GM21717 (cell line): ENCODE results near the gene CLIP3.
"Not testable (repeated sequence)": the region's sequence is repeated elsewhere in the genome, so short reads cannot be mapped to it uniquely, and the experiment has no call there.

Experiments used
- ATAC-seq: cut with Tn5 transposase; IDR thresholded peaks from one replicate; pipeline ENCODE4 v1.9.1; 2021; ENCODE audit warnings: mild to moderate bottlenecking, moderate library complexity; ENCODE audit not compliant: unreplicated experiment

Gene CLIP3

GRCh38 chr19:35983177-35983576 is 49.5 kb downstream of the CLIP3 start:
- no peak for ATAC-seq

GRCh38 chr19:35980997-35981396 is 51.7 kb downstream of the CLIP3 start:
- not testable (repeated sequence) for ATAC-seq

- ATAC-seq: no peak
Measured at GRCh38 chr19:35978832-35979365, 53.8 kb downstream of the CLIP3 start.

DNA sequence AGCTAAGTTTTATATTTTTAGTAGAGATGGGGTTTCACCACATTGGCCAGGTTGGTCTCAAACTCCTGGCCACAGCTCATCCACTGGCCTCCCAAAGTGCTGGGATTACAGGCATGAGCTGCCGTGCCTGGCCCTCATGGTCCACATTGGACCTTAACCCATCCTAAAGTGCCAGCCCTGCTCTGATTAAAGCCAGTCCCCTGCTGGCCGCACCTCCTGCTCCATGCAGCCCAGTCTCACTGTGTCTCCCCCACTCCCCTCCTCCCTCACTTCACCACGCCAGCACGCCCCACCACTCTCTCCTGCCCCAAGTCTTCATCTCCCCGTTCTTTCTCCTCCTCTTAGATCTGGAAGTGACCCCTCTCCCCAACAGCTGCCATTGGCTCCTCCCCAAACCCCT is 54.4 kb downstream of the CLIP3 start:
- ATAC-seq: no peak

DNA sequence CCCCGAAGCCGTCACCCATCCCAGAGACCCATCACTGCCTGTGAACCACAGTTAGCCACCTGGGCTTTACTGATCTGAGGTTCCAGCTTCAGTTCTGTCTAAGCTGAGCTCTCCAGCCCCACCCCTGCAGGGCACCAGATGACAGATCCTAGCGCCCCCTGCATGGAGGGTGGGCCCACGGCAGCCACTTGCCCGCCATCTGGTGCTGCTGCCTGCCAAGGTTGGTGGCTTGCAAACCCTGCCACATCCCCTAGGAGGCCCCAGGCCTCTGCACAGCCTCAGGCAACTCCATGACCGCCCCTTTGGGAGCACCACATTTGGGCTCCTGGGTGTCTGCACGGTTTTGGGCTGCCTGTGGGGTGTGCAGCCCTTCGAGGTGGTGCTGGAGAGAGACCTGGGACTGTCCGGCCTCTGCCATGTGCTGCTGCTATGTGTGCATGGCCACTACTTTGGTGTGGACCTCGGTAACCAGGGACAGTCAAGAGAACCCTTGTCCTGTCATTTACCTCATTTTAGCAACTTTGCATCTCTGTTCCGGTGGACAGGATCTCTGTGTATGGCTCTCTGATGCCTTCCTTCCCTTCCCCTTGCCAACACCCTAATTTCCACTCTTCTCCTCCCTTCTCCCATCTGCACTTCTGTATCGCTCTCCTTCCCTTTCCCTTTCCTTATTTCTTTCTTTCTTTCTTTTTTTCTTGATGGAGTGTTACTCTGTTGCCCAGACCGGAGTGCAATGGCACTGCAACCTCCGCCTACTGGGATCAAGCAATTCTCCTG is 55.0 kb downstream of the CLIP3 start:
- no peak for ATAC-seq

DNA sequence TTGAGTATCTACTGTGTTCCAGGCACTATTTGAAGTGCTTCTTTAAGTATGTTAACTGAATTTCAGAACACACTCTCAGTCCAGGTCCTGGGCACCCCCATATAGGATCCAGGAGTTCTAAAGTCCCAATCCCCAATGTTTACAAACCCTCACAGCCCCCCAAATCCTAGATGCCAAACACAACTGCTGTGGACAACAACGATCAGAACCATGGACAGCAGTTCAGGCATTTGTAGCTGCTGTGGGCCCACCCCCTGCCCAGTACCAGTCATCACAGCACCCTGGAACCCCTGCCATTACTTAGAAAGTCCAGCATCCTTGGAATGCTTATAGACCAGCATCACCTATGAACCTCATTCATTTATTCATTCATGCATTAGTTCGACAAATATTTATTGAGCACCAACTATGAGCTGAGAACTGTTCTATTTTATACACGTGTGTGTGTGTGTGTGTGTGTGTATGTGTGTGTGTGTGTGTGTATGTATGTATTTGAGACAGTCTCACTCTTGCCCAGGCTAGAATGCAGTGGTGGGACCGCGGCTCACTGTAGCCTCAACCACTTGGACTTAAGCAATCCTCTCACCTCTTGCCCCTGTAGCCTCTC is 57.0 kb downstream of the CLIP3 start:
- no peak for ATAC-seq

- ATAC-seq: no peak
Measured at GRCh38 chr19:35973487-35973886, 59.2 kb downstream of the CLIP3 start.

GRCh38 chr19:35966771-35967170 is 65.9 kb downstream of the CLIP3 start:
- ATAC-seq: no peak
